ENCODE results near the gene STARD3.

DNA sequence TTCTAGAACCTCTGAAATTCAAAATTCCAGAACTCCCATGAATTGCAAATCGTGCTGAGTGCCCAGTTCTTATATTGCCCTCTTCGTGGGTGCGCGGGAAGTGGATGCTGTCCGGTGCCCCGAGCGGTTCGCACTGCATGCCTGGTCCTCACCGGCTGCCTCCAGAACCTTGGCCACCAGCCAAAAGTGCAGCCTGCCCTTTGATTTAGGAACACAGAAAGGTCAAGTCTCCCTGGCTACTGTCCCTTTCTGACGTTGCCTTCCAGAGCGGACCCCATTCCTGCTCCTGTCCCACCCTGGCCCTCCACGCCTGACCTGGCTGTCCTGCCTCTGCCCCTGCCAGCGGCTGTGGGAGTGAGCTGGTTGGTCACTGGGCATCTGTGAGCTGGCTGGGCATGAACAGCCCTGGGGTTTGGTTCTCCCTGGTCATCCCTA, 38.9 kb upstream of the STARD3 start:
- TF ChIP-seq, protein P1, sequence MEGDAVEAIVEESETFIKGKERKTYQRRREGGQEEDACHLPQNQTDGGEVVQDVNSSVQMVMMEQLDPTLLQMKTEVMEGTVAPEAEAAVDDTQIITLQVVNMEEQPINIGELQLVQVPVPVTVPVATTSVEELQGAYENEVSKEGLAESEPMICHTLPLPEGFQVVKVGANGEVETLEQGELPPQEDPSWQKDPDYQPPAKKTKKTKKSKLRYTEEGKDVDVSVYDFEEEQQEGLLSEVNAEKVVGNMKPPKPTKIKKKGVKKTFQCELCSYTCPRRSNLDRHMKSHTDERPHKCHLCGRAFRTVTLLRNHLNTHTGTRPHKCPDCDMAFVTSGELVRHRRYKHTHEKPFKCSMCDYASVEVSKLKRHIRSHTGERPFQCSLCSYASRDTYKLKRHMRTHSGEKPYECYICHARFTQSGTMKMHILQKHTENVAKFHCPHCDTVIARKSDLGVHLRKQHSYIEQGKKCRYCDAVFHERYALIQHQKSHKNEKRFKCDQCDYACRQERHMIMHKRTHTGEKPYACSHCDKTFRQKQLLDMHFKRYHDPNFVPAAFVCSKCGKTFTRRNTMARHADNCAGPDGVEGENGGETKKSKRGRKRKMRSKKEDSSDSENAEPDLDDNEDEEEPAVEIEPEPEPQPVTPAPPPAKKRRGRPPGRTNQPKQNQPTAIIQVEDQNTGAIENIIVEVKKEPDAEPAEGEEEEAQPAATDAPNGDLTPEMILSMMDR (IDR thresholded peaks at IDR 0.05), result no peak
- TF ChIP-seq POLR2A (IDR thresholded peaks at IDR 0.05; ENCODE audit: low read depth) (no peak), POLR2AphosphoS5 (IDR thresholded peaks at IDR 0.05) (no peak)

All from esophagus muscularis mucosa (tissue), 3 donors.